GM19395 (cell line): ENCODE measurements around the gene NCLN.
"Not testable (repeated sequence)": the region's sequence is repeated elsewhere in the genome, so short reads cannot be mapped to it uniquely, and the experiment has no call there.

Experiments used
- ATAC-seq: cut with Tn5 transposase; IDR thresholded peaks from one replicate; pipeline ENCODE4 v1.9.1; 2021; ENCODE audit warnings: mild to moderate bottlenecking, moderate library complexity; ENCODE audit not compliant: unreplicated experiment

NCLN gene

GRCh38 chr19:3222709-3223108 is 37.0 kb downstream of the NCLN start:
- ATAC-seq = no peak

GRCh38 chr19:3224346-3225168 is 38.8 kb downstream of the NCLN start, which contains the start of gene CELF5:
CELF5 (plus strand) TSS chr19:3224661; CDS start chr19:3224740, 79 bp downstream.
- no peak for ATAC-seq

GRCh38 chr19:3225169-3225485 is 39.4 kb downstream of the NCLN start:
- no peak for ATAC-seq

GRCh38 chr19:3225677-3226093 is 40.0 kb downstream of the NCLN start:
- no peak for ATAC-seq

- no peak for ATAC-seq
These were observed 41.4 kb downstream of the NCLN start for GRCh38 chr19:3227054-3227626.

GRCh38 chr19:3229346-3229743 is 43.6 kb downstream of the NCLN start:
- ATAC-seq = no peak

- no peak for ATAC-seq
These were observed 44.3 kb downstream of the NCLN start for GRCh38 chr19:3229888-3230496.

- no peak for ATAC-seq
These were observed 45.6 kb downstream of the NCLN start for GRCh38 chr19:3231288-3231687.

- no peak for ATAC-seq
These were observed 47.4 kb downstream of the NCLN start for GRCh38 chr19:3233116-3233515.

- no peak for ATAC-seq
These were observed 48.1 kb downstream of the NCLN start for GRCh38 chr19:3233831-3234230.

GRCh38 chr19:3234800-3235199 is 49.1 kb downstream of the NCLN start:
- ATAC-seq = no peak

- not testable (repeated sequence) for ATAC-seq
These were observed 49.9 kb downstream of the NCLN start for GRCh38 chr19:3235604-3236003.

- ATAC-seq = no peak
These were observed 50.5 kb downstream of the NCLN start for GRCh38 chr19:3236272-3236671.

GRCh38 chr19:3238066-3238561 is 52.4 kb downstream of the NCLN start:
- no peak for ATAC-seq

GRCh38 chr19:3239367-3239766 is 53.6 kb downstream of the NCLN start:
- no peak for ATAC-seq

- ATAC-seq = no peak
These were observed 58.3 kb downstream of the NCLN start for GRCh38 chr19:3243819-3244700.

GRCh38 chr19:3245050-3245449 is 59.3 kb downstream of the NCLN start:
- ATAC-seq = no peak

- ATAC-seq = no peak
These were observed 63.1 kb downstream of the NCLN start for GRCh38 chr19:3248728-3249326.

- ATAC-seq = no peak
These were observed 63.7 kb downstream of the NCLN start for GRCh38 chr19:3249408-3249807.

GRCh38 chr19:3250675-3251074 is 64.9 kb downstream of the NCLN start:
- ATAC-seq = no peak

- ATAC-seq = no peak
These were observed 65.5 kb downstream of the NCLN start for GRCh38 chr19:3251229-3251628.
